NCI-H2107 (cell line): Measurements from ENCODE around the gene SLC2A9.
A peak's percentile ranks its signal among the peaks of the same experiment; 100 is the strongest.

ENCODE experiments used
- DNase-seq: peaks from one replicate; lab custom pipeline; 2025; lab: John Stamatoyannopoulos, UW

SLC2A9 gene

GRCh38 chr4:10019521-10020051 is 1.7 kb downstream of the SLC2A9 start:
- DNase-seq, result no peak

GRCh38 chr4:10018818-10019461 is 2.4 kb downstream of the SLC2A9 start:
- peak; percentile 61 for DNase-seq

- DNase-seq, result no peak
Observed at GRCh38 chr4:10017037-10017893, 4.0 kb downstream of the SLC2A9 start.

GRCh38 chr4:10016169-10016568 is 5.1 kb downstream of the SLC2A9 start:
- DNase-seq, result no peak

- peak; percentile 23 for DNase-seq
Observed at GRCh38 chr4:10015140-10015753, 6.0 kb downstream of the SLC2A9 start.

- peak; percentile 26 for DNase-seq
Observed at GRCh38 chr4:10013722-10014121, 7.6 kb downstream of the SLC2A9 start.

- DNase-seq, result no peak
Observed at GRCh38 chr4:10011885-10012284, 9.4 kb downstream of the SLC2A9 start.

GRCh38 chr4:10011277-10011676 is 10.0 kb downstream of the SLC2A9 start:
- DNase-seq, result no peak

GRCh38 chr4:10009861-10010500 is 11.3 kb downstream of the SLC2A9 start:
- no peak for DNase-seq

GRCh38 chr4:10008609-10009005 is 12.7 kb downstream of the SLC2A9 start:
- DNase-seq, result no peak

GRCh38 chr4:10007793-10008608 is 13.3 kb downstream of the SLC2A9 start:
- DNase-seq, result no peak

- no peak for DNase-seq
Observed at GRCh38 chr4:10007436-10007740, 13.9 kb downstream of the SLC2A9 start.

GRCh38 chr4:10006601-10007435 is 14.5 kb downstream of the SLC2A9 start:
- no peak for DNase-seq

GRCh38 chr4:10006231-10006600 is 15.1 kb downstream of the SLC2A9 start:
- DNase-seq, result peak; percentile 47

GRCh38 chr4:10005632-10006031 is 15.7 kb downstream of the SLC2A9 start:
- DNase-seq, result no peak

GRCh38 chr4:10003666-10004065 is 17.6 kb downstream of the SLC2A9 start:
- no peak for DNase-seq

GRCh38 chr4:10002278-10002677 is 19.0 kb downstream of the SLC2A9 start:
- DNase-seq, result no peak

GRCh38 chr4:10001757-10002156 is 19.5 kb downstream of the SLC2A9 start:
- DNase-seq, result no peak

- no peak for DNase-seq
Observed at GRCh38 chr4:9999956-10000561, 21.2 kb downstream of the SLC2A9 start.

- DNase-seq, result no peak
Observed at GRCh38 chr4:9997886-9998285, 23.4 kb downstream of the SLC2A9 start.
